Right lobe of liver (tissue), 6 donors: ENCODE results near the gene RIMBP2. TPM values are rescaled to one million over a fixed set of nuclear protein-coding genes. Genes with fewer than 3 reads are reported as not detected.

Source experiments
- ATAC-seq, 4 donors: fragments of 200-7000 bp; cut with Tn5 transposase; one replicate each; pipeline ENCODE4 v1.9.1; 2020; ENCODE audit warnings: mild to moderate bottlenecking in 4 of 4, moderate library complexity in 4 of 4
- DNase-seq, 3 donors: peaks; one replicate each; pipeline ENCODE4 v3.0.0-alpha.2; 2020
- H3K27ac ChIP-seq, 3 donors: fragments of 200-600 bp; one replicate each; pipeline ENCODE4 v1.8.0; 2022
- H3K27me3 ChIP-seq, 2 donors: fragments of 200-600 bp; one replicate each; pipeline ENCODE4 v1.8.0; 2022
- H3K36me3 ChIP-seq, 4 donors: fragments of 200-600 bp; sonication (generic) in 1 of 4; one replicate each; pipeline versions ENCODE4 v1.5.1 to v1.8.0; 2017 to 2022; ENCODE audit warnings: control low read depth in 1 of 4
- H3K4me1 ChIP-seq, 4 donors: fragments of 200-600 bp; sonication (generic) in 1 of 4; one replicate each; pipeline versions ENCODE4 v1.5.1 to v1.8.0; 2017 to 2022; ENCODE audit warnings: control low read depth in 1 of 4
- H3K4me3 ChIP-seq, 3 donors: fragments of 200-600 bp; one replicate each; pipeline ENCODE4 v1.8.0; 2022
- H3K9me3 ChIP-seq, 4 donors: fragments of 200-600 bp; sonication (generic) in 1 of 4; one replicate each; pipeline versions ENCODE4 v1.5.1 to v1.8.0; 2017 to 2022; ENCODE audit warnings: control low read depth in 1 of 4
- CTCF ChIP-seq, 4 donors: fragments of 200-600 bp in 3 of 4; fragments of 450-650 bp in 1 of 4; IDR thresholded peaks; one replicate each; pipeline versions ENCODE4 v1.5.1 to v1.8.0; 2016 to 2022; ENCODE audit warnings: antibody characterized with exemption in 4 of 4, mild to moderate bottlenecking in 2 of 4
- POLR2A ChIP-seq: fragments of 450-650 bp; IDR thresholded peaks from one replicate; pipeline ENCODE4 v1.6.1; 2017; ENCODE audit warnings: antibody characterized with exemption, mild to moderate bottlenecking
- WGBS: methylation state at CpG from one replicate; pipeline ENCODE4 v1.1.6; 2018; ENCODE audit warnings: low coverage, low lambda C conversion rate; ENCODE audit not compliant: insufficient coverage; ENCODE audit errors: missing lambda C conversion rate; 5-methylcytosine and 5-hydroxymethylcytosine counted together
- intact Hi-C, 2 donors: fragments of 100-400 bp; cut with DNase I; formaldehyde crosslinking; loops; one replicate each; pipeline versions ENCODE4 v1.11.2 to v1.14.1; 2022
- total RNA-seq, 6 experiments: library from RNA; depleted of rRNA in 2 of 6; stranded (reverse); fragments of >200 nt in 2 of 6; fragmentation: NEBNext Ultra II Directional in 3 of 6; extraction: Animal tissue kit (Norgen Biotek cat#: 25700) in 3 of 6; gene quantifications; one replicate each; pipeline versions ENCODE4 v1.1.0 to v1.2.4, GENCODE V29; 2016 to 2023
- donor health status: DM: no; HTN: yes; CAD: no.
- donor health status: DM: no; HTN: no; CAD: no.
- donor health status: DM: no; HTN: no; CAD: no.
- donor health status: DM: no; HTN: yes; CAD: no.
- donor health status: DM: no; HTN: yes; CAD: no.

The RIMBP2 gene
- total RNA-seq, 6 experiments from 2014 or later = 0.04 to 0.19 TPM; not detected in 4

GRCh38 chr12:130444061-130444460, 272.0 kb downstream of the RIMBP2 start:
- DNase-seq = peak in 1 of 3 donors; percentile 7
- WGBS = 31% methylated on average over 5 of the region's 5 CpGs

GRCh38 chr12:130441771-130442760, 274.0 kb downstream of the RIMBP2 start:
- H3K9me3 ChIP-seq = no peaks in the 10 kb centered on the region
- no peaks in the 10 kb centered on the region for H3K36me3 ChIP-seq
- peak in 2 of 3 donors; percentile 11 to 45 for DNase-seq
- no peaks in the 10 kb centered on the region for H3K27me3 ChIP-seq
- H3K27ac ChIP-seq = no peak overlapping the region
- no peak for TF ChIP-seq CTCF (IDR thresholded peaks at IDR 0.05)
- no peak for TF ChIP-seq POLR2A
- no peaks in the 10 kb centered on the region for H3K4me1 ChIP-seq
- 40% methylated on average over 1 of the region's 45 CpGs for WGBS
- intact Hi-C loops = no loop called here
- no peak for ATAC-seq
- H3K4me3 ChIP-seq = no peak overlapping the region

More at GRCh38 chr12:130444061-130444460, 272.0 kb downstream of the RIMBP2 start:
- Histone ChIP-seq H3K27me3 (no peaks in the 10 kb centered on the region), H3K9me3 (no peaks in the 10 kb centered on the region), H3K4me1 (no peaks in the 10 kb centered on the region), H3K27ac (no peak overlapping the region), H3K4me3 (no peak overlapping the region), H3K36me3 (no peaks in the 10 kb centered on the region)
- no peak for ATAC-seq
- intact Hi-C loops = no loop called here
- TF ChIP-seq CTCF (IDR thresholded peaks at IDR 0.05) (no peak), POLR2A (no peak)

GRCh38 chr12:130440411-130441080, 275.6 kb downstream of the RIMBP2 start:
- WGBS = 74% methylated on average over 11 of the region's 23 CpGs
- Histone ChIP-seq H3K9me3 (no peaks in the 10 kb centered on the region), H3K36me3 (no peaks in the 10 kb centered on the region), H3K27ac (no peak overlapping the region), H3K27me3 (no peaks in the 10 kb centered on the region), H3K4me1 (no peaks in the 10 kb centered on the region), H3K4me3 (no peak overlapping the region)
- TF ChIP-seq CTCF (IDR thresholded peaks at IDR 0.05) (no peak), POLR2A (no peak)
- peak in 2 of 3 donors; percentile 2 to 39 for DNase-seq
- intact Hi-C loops = no loop called here
- no peak for ATAC-seq

- H3K27ac ChIP-seq = no peak overlapping the region
- no peaks in the 10 kb centered on the region for H3K36me3 ChIP-seq
- 100% methylated on average over 1 of the region's 3 CpGs for WGBS
- intact Hi-C loops = no loop called here
- no peaks in the 10 kb centered on the region for H3K4me1 ChIP-seq
- TF ChIP-seq CTCF (IDR thresholded peaks at IDR 0.05) (no peak), POLR2A (no peak)
- ATAC-seq (no peak), DNase-seq (no peak)
- H3K27me3 ChIP-seq = no peaks in the 10 kb centered on the region
- H3K9me3 ChIP-seq = no peaks in the 10 kb centered on the region
- H3K4me3 ChIP-seq = no peak overlapping the region
These were observed 276.8 kb downstream of the RIMBP2 start for GRCh38 chr12:130439250-130439649.
